Measurements from ENCODE around the gene CDKN2B-AS1.

CDKN2B-AS1 gene

DNA sequence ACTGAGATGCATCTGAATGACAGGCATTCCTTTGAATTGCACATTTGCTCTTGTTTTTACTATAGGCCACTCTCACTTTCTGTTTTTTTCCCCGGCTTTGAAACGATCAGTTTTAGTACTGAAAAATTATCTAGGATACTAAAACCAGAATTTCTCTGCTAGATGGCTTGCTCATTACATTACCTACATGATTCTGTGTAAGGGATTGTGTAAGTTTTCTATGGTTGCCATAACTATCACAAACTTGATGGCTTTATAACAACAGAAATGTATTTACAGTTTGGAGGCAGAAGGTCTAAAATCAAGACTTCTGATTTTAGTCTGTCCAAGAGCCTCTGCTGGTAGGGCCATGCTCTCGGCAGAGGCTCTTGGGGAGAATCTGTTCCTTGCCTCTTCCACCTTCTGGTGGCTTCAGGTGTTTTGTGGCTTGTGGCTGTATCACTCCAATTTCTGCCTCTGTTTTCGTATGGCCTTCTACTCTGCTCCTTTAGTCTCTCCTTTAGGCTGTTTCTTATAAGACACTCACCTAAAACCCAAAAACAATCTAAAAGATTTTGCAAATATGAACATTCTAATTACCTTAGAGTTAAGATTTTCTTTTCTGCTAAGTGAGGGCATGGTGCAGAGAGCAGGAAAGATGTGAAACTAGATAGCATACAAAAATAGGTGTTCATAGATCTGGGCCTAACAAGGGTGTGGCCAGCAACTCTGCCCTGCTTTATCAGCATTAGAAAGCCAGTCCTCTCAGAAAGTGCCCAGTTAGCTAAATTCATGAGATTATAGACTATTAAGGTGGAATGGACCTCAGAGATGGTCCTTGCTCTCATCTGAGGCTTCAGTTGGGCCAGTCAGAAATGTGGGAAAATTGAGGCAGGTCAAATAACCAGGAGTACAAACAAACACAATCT lies 107.8 kb downstream of the CDKN2B-AS1 start:
- H3K4me2 ChIP-seq (ENCODE audit: low read length): no peak overlapping the region
- TF ChIP-seq CTCF (IDR thresholded peaks at IDR 0.05; ENCODE audit: low read depth, low read length) (no peak), EZH2phosphoT487 (IDR thresholded peaks at IDR 0.05; ENCODE audit: low read depth) (no peak)
- H3K27ac ChIP-seq (ENCODE audit: low read length): no peak overlapping the region
- H3K79me2 ChIP-seq (ENCODE audit: low read length): no peaks in the 10 kb centered on the region
- H3K27me3 ChIP-seq (ENCODE audit: low read depth, low read length): no peaks in the 10 kb centered on the region
- no peak overlapping the region for H3K4me3 ChIP-seq (ENCODE audit: low read length)
- H3K4me1 ChIP-seq (ENCODE audit: low read length): no peaks in the 10 kb centered on the region
- no peak overlapping the region for H3K9ac ChIP-seq (ENCODE audit: low read length)
- H4K20me1 ChIP-seq (ENCODE audit: insufficient read depth, low read length): no peaks in the 10 kb centered on the region
- H3K9me3 ChIP-seq (ENCODE audit: insufficient read depth, low read length): no peaks in the 10 kb centered on the region
- no peaks in the 10 kb centered on the region for H3K36me3 ChIP-seq (replicated peaks; ENCODE audit: low read depth, low read length)
- H2AFZ ChIP-seq (ENCODE audit: low read depth, low read length): no peak overlapping the region

DNA sequence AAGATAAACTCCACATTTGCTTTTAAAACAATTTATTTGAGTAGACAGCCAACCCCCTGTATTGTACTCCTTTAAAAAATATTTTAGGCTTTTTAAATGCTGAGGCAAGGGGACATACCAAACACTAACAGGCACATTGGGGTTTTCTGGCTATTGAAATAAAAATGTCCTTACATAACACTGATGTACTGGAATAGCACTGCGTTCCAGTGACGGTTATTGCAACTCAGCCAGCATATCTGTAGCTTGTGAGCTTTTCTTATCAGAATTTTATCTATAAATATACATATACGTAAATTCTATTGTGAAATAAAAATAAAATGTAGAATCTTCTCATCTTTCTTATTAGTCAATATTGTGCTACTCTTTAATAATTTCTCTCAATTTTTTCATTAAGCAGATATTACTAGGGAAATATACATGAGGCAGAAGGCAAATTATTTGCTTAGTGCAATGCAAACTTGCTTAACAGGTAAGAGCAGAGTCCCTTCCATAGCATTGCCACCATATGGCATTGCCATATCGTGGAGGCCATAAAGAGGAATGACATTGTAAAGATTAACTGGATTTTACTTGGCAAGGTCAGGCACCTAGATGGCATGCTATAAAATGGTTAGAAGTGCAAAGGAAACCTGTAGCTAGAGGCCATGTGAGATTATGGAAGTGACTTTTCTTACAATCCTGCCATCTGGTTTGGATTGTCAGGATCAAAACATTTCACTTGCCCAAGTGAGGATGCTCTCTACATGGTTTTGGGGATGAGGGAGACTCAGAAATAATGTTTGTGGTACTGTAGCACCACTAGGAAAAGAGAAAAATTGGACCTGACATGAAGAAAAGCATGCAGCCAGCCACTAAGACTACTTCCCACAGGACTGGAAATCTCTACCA lies 109.3 kb downstream of the CDKN2B-AS1 start:
- Histone ChIP-seq H3K27me3 (ENCODE audit: low read depth, low read length) (no peaks in the 10 kb centered on the region), H3K79me2 (ENCODE audit: low read length) (no peaks in the 10 kb centered on the region), H4K20me1 (ENCODE audit: insufficient read depth, low read length) (no peaks in the 10 kb centered on the region), H3K4me1 (ENCODE audit: low read length) (no peaks in the 10 kb centered on the region), H2AFZ (ENCODE audit: low read depth, low read length) (no peak overlapping the region), H3K9ac (ENCODE audit: low read length) (no peak overlapping the region), H3K9me3 (ENCODE audit: insufficient read depth, low read length) (no peaks in the 10 kb centered on the region), H3K36me3 (replicated peaks; ENCODE audit: low read depth, low read length) (no peaks in the 10 kb centered on the region), H3K4me2 (ENCODE audit: low read length) (no peak overlapping the region), H3K4me3 (ENCODE audit: low read length) (no peak overlapping the region), H3K27ac (ENCODE audit: low read length) (no peak overlapping the region)
- TF ChIP-seq CTCF (IDR thresholded peaks at IDR 0.05; ENCODE audit: low read depth, low read length): no peak

- no peak overlapping the region for H3K9ac ChIP-seq (ENCODE audit: low read length)
- no peak overlapping the region for H3K4me3 ChIP-seq (ENCODE audit: low read length)
- no peaks in the 10 kb centered on the region for H3K36me3 ChIP-seq (replicated peaks; ENCODE audit: low read depth, low read length)
- H3K27ac ChIP-seq (ENCODE audit: low read length): no peak overlapping the region
- TF ChIP-seq EZH2phosphoT487 (IDR thresholded peaks at IDR 0.05; ENCODE audit: low read depth) (no peak), CTCF (IDR thresholded peaks at IDR 0.05; ENCODE audit: low read depth, low read length) (no peak)
- H3K79me2 ChIP-seq (ENCODE audit: low read length): no peaks in the 10 kb centered on the region
- H3K9me3 ChIP-seq (ENCODE audit: insufficient read depth, low read length): no peaks in the 10 kb centered on the region
- H3K27me3 ChIP-seq (ENCODE audit: low read depth, low read length): no peaks in the 10 kb centered on the region
- no peaks in the 10 kb centered on the region for H3K4me1 ChIP-seq (ENCODE audit: low read length)
- H3K4me2 ChIP-seq (ENCODE audit: low read length): no peak overlapping the region
- no peaks in the 10 kb centered on the region for H4K20me1 ChIP-seq (ENCODE audit: insufficient read depth, low read length)
- no peak overlapping the region for H2AFZ ChIP-seq (ENCODE audit: low read depth, low read length)
Measured at GRCh38 chr9:22105005-22105722, 110.6 kb downstream of the CDKN2B-AS1 start.
